GM12878 (cell line): Measurements from ENCODE around the gene JAG1. TPM values are rescaled to one million over a fixed set of nuclear protein-coding genes. Genes with fewer than 3 reads are reported as not detected.

Experiments used
- ATAC-seq: fragments of 200-7000 bp; cut with Tn5 transposase; 3 replicates; pipeline ENCODE4 v1.9.1; 2020; ENCODE audit warnings: mild to moderate bottlenecking, moderate library complexity
- BruUV-seq: library from RNA; stranded (reverse); fragments of 400-500 nt; replicated peaks from 2 replicates; lab custom pipeline; 2021; lab: Mats Ljungman, UMichigan
- CTCF ChIA-PET: fragments of 300-600 bp; sonication (Branson Sonifier 250); formaldehyde crosslinking; extraction: SDS; loops from one replicate; lab custom pipeline; 2021; ENCODE audit warnings: inconsistent platforms; lab: Yijun Ruan, JAX
- POLR2A ChIA-PET: fragments of 350-600 bp; formaldehyde crosslinking; extraction: SDS; loops from one replicate; lab custom pipeline; 2021; ENCODE audit warnings: inconsistent platforms; lab: Charles Lee
- RAD21 ChIA-PET: fragments of 300-600 bp; sonication (Branson Sonifier 250); formaldehyde crosslinking; loops from one replicate; lab custom pipeline; 2023; ENCODE audit warnings: antibody characterized with exemption; ENCODE audit not compliant: unreplicated experiment; lab: Charles Lee
- SMC1A ChIA-PET: fragments of 300-600 bp; sonication (Branson Sonifier 250); formaldehyde crosslinking; loops from one replicate; lab custom pipeline; 2023; ENCODE audit not compliant: unreplicated experiment, uncharacterized antibody; lab: Charles Lee
- DNase-seq: peaks from one replicate; pipeline ENCODE4 v3.0.0-alpha.2; 2011; ENCODE audit warnings: low read depth, low spot score
- FAIRE-seq: peaks from 3 replicates; lab custom pipeline; 2011; peaks lifted over from hg19 to GRCh38; lab: Jason Lieb, UNC
- H2AFZ ChIP-seq: 2 replicates; pipeline ENCODE4 v1.6.0; 2011; ENCODE audit warnings: low read depth, low read length, control low read depth; ENCODE audit not compliant: control insufficient read depth
- H3K27ac ChIP-seq: 2 replicates; pipeline ENCODE4 v1.5.1; 2011; ENCODE audit warnings: control low read depth; ENCODE audit not compliant: control insufficient read depth, insufficient read depth
- H3K27me3 ChIP-seq, 2 experiments: replicated peaks in 1 of 2; 2 replicates each; pipeline versions ENCODE4 v1.6.0 to v1.6.1; 2011; ENCODE audit warnings: low read length in 1 of 2; ENCODE audit not compliant: control insufficient read depth in 2 of 2, insufficient read depth in 2 of 2
- H3K36me3 ChIP-seq, 2 experiments: 2 replicates each; pipeline ENCODE4 v1.5.1; 2011; ENCODE audit warnings: low read length in 1 of 2; ENCODE audit not compliant: control insufficient read depth in 2 of 2, insufficient read depth in 2 of 2
- H3K4me1 ChIP-seq: 2 replicates; pipeline ENCODE4 v1.6.1; 2011; ENCODE audit warnings: mild to moderate bottlenecking, low read length, moderate library complexity, mixed read lengths; ENCODE audit not compliant: control insufficient read depth, insufficient read depth
- H3K4me2 ChIP-seq: 2 replicates; pipeline ENCODE4 v1.6.0; 2011; ENCODE audit warnings: control low read depth; ENCODE audit not compliant: control insufficient read depth, insufficient read depth
- H3K4me3 ChIP-seq: fragments of 200-600 bp; sonication (generic); 2 replicates; pipeline ENCODE4 v1.5.1; 2016
- H3K79me2 ChIP-seq: 2 replicates; pipeline ENCODE4 v1.6.0; 2011; ENCODE audit warnings: low read length; ENCODE audit not compliant: control insufficient read depth, insufficient read depth
- H3K9ac ChIP-seq: 2 replicates; pipeline ENCODE4 v1.8.0; 2011; ENCODE audit warnings: low read length, control low read depth, mixed read lengths; ENCODE audit not compliant: control insufficient read depth, insufficient read depth
- H3K9me3 ChIP-seq: replicated peaks from 3 replicates; pipeline ENCODE4 v1.5.1; 2011; ENCODE audit warnings: mild to moderate bottlenecking, low read length; ENCODE audit not compliant: control insufficient read depth, insufficient read depth
- H4K20me1 ChIP-seq: 2 replicates; pipeline ENCODE4 v1.6.0; 2011; ENCODE audit not compliant: control insufficient read depth, insufficient read depth
- CBX3 ChIP-seq: fragments of 200-600 bp; sonication (generic); IDR thresholded peaks from 2 replicates; pipeline ENCODE4 v1.6.1; 2016; ENCODE audit warnings: low read depth, borderline replicate concordance
- EGR1 ChIP-seq, 2 experiments: IDR thresholded peaks; 1 replicate in 1 of 2; 2 replicates in 1 of 2; pipeline ENCODE4 v1.6.1; 2011 to 2012; ENCODE audit warnings: low read depth in 2 of 2, low read length in 2 of 2, borderline replicate concordance in 1 of 2, mild to moderate bottlenecking in 1 of 2, moderate library complexity in 1 of 2
- ESRRA ChIP-seq: IDR thresholded peaks from 2 replicates; pipeline ENCODE4 v1.6.1; 2012; ENCODE audit warnings: mild to moderate bottlenecking, low read length, improper control_type of control experiment
- ETV6 ChIP-seq, 2 experiments: fragments of 450-650 bp in 1 of 2; IDR thresholded peaks in 1 of 2; conservative IDR thresholded peaks in 1 of 2; 2 replicates each; pipeline ENCODE4 v1.6.1; 2014; ENCODE audit warnings: antibody characterized with exemption in 1 of 2, borderline replicate concordance in 1 of 2, low read depth in 1 of 2, mild to moderate bottlenecking in 1 of 2, moderate library complexity in 1 of 2
- MTA3 ChIP-seq: IDR thresholded peaks from 2 replicates; pipeline ENCODE4 v1.6.1; 2012; ENCODE audit warnings: low read length, inconsistent platforms, borderline replicate concordance
- NR2F1 ChIP-seq: fragments of 450-650 bp; conservative IDR thresholded peaks from 2 replicates; pipeline ENCODE4 v1.6.1; 2017; ENCODE audit warnings: mild to moderate bottlenecking
- RUNX3 ChIP-seq: IDR thresholded peaks from 2 replicates; pipeline ENCODE4 v1.6.1; 2012; ENCODE audit warnings: low read length, inconsistent platforms
- SMAD5 ChIP-seq: IDR thresholded peaks from 2 replicates; pipeline ENCODE4 v1.6.1; 2016; ENCODE audit warnings: antibody characterized with exemption, low read depth
- SMC3 ChIP-seq: IDR thresholded peaks from 2 replicates; pipeline ENCODE4 v1.6.1; 2011; ENCODE audit warnings: low read length, improper control_type of control experiment, borderline replicate concordance
- SREBF1 ChIP-seq: IDR thresholded peaks from 2 replicates; pipeline ENCODE4 v1.6.1; 2012; ENCODE audit warnings: mild to moderate bottlenecking, low read length
- TCF12 ChIP-seq: IDR thresholded peaks from 2 replicates; pipeline ENCODE4 v1.6.1; 2011; ENCODE audit warnings: low read depth, mild to moderate bottlenecking, low read length
- TCF3 ChIP-seq: IDR thresholded peaks from 2 replicates; pipeline ENCODE4 v1.6.1; 2012; ENCODE audit warnings: low read depth, mild to moderate bottlenecking, low read length, borderline replicate concordance; ENCODE audit not compliant: insufficient read depth
- YY1 ChIP-seq: IDR thresholded peaks from 2 replicates; pipeline ENCODE4 v1.6.1; 2011; ENCODE audit warnings: low read depth, mild to moderate bottlenecking, low read length
- WGBS: methylation state at CpG from one replicate; pipeline ENCODE4 v1.1.6; 2016; ENCODE audit warnings: low lambda C conversion rate; ENCODE audit not compliant: insufficient replicate concordance, insufficient coverage; ENCODE audit errors: missing lambda C conversion rate; 5-methylcytosine and 5-hydroxymethylcytosine counted together
- in situ Hi-C: fragments of 300-500 bp; cut with MboI; formaldehyde crosslinking; loops from 9 replicates; pipeline ENCODE4 v1.14.3; 2018; ENCODE audit warnings: mixed read lengths
- intact Hi-C: fragments of 100-400 bp; cut with micrococcal nuclease; formaldehyde crosslinking; loops from one replicate; pipeline ENCODE4 v1.14.2; 2022; ENCODE audit not compliant: unreplicated experiment
- polyA plus RNA-seq, 11 experiments: library from polyadenylated mRNA; depleted of rRNA in 4 of 11; unstranded in 6 of 11; stranded (reverse) in 5 of 11; fragments of >200 nt; fragmentation: Nextera tagmentation in 4 of 11; fragmentation: Illumina TruSeq in 1 of 11; extraction: Ambion mirVana in 4 of 11; extraction: Trizol in 1 of 11; gene quantifications; 1 replicate in 1 of 11; 2 replicates in 10 of 11; pipeline versions ENCODE4 v1.2.1 to v1.2.3, GENCODE V29; 2011 to 2016; ENCODE audit warnings: inconsistent platforms in 2 of 11, missing spikeins in 2 of 11, low read depth in 1 of 11
- total RNA-seq, 4 experiments: library from RNA; depleted of rRNA in 3 of 4; stranded (reverse); fragments of >200 nt in 3 of 4; fragmentation: Illumina TruSeq in 1 of 4; extraction: Trizol in 1 of 4; gene quantifications; 2 replicates each; pipeline versions ENCODE4 v1.2.1 to v1.2.3, GENCODE V29; 2013 to 2021
- TF ChIP-seq, protein P1 (sequence below): IDR thresholded peaks from 2 replicates; pipeline ENCODE4 v1.6.1; 2012; ENCODE audit warnings: low read depth, low read length, improper control_type of control experiment
- TF ChIP-seq, protein P2 (sequence below), 3 experiments: IDR thresholded peaks in 2 of 3; conservative IDR thresholded peaks in 1 of 3; 2 replicates each; pipeline ENCODE4 v1.5.1; 2011; ENCODE audit warnings: low read depth in 3 of 3, low read length in 3 of 3, mild to moderate bottlenecking in 3 of 3, control low read depth in 2 of 3, moderate library complexity in 2 of 3, inconsistent platforms in 1 of 3, mixed read lengths in 1 of 3; ENCODE audit not compliant: control insufficient read depth in 2 of 3, insufficient read depth in 1 of 3; ENCODE audit errors: extremely low read depth in 1 of 3
- TF ChIP-seq, protein P3 (sequence below): IDR thresholded peaks from 2 replicates; pipeline ENCODE4 v1.6.1; 2011; ENCODE audit warnings: low read depth, mild to moderate bottlenecking, low read length, moderate library complexity, borderline replicate concordance; ENCODE audit errors: extremely low read depth
- TF ChIP-seq, protein P4 (sequence below): fragments of 450-650 bp; formaldehyde crosslinking; IDR thresholded peaks from 2 replicates; pipeline ENCODE4 v1.5.0; 2022; ENCODE audit warnings: mild to moderate bottlenecking, missing genetic modification characterization
- TF ChIP-seq, protein P5 (sequence below): IDR thresholded peaks from 2 replicates; pipeline ENCODE4 v1.6.1; 2012; ENCODE audit warnings: low read depth, low read length, improper control_type of control experiment

Gene JAG1
- total and polyA plus RNA-seq, 10 of the 15 experiments (the other 5 are each of a cell fraction or from before 2014, with no cell fraction given) = 0.66 to 6.9 (median 1.8) TPM

DNA sequence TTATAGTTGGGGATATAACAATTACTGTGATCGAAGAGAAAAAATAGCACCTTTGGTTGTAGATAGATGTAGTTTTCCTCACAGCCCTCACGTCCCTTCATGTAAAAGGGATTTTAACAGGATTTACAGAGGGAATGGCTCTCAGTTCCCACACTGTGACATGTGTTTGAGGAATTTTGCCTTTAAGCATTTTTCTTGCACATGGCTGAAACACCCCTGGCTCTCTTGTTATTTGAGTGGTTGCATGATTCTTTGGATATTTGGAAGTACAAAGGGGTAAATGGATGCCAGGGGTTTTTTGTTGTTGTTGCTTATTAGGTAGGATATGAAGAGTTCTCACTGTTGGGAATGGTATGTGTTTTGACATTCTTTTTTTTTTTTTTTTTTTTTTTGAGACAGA is 48.2 kb downstream of the JAG1 start:
- Histone ChIP-seq H3K27ac (no peak overlapping the region), H3K4me1 (no peaks in the 10 kb centered on the region; the same call in 1 of the 2 replicates), H3K9ac (no peak overlapping the region), H3K4me3 (no peak overlapping the region), H3K4me2 (no peak overlapping the region), H3K79me2 (no peaks in the 10 kb centered on the region), H2AFZ (no peak overlapping the region), H3K27me3 (no peaks in the 10 kb centered on the region), H3K9me3 (no peaks in the 10 kb centered on the region), H3K36me3 (peaks cover 0 to 3% of the 10 kb centered on the region in 2 experiments; a peak in 1 of 4 replicates), H4K20me1 (no peaks in the 10 kb centered on the region)
- ChIA-PET CTCF (no interaction called here), SMC1A (no interaction called here), RAD21 (no interaction called here), POLR2A (interaction anchor here (0.6 kb wide), 1 partner anchor 257 kb away, joined by 4 read pairs; no protein-coding TSS in a partner anchor)
- DNase-seq (no peak), FAIRE-seq (no peak), ATAC-seq (no peak)
- 94% methylated on average over 2 of the region's 2 CpGs for WGBS
- intact Hi-C loops (no loop called here), in situ Hi-C loops (no loop called here)
- BruUV-seq = no TSS peak
- TF ChIP-seq RUNX3 (no peak), TCF12 (no peak), MTA3 (no peak), ESRRA (no peak), YY1 (no peak), SREBF1 (no peak), NR2F1 (no peak), ETV6 (conservative IDR thresholded peaks at IDR 0.05 in 1 of 2, IDR thresholded peaks at IDR 0.05 in 1 of 2; ENCODE audit: borderline replicate concordance in 1 of 2, low read depth in 1 of 2) (no peak), SMAD5 (no peak), EGR1 (IDR thresholded peaks at IDR 0.05; ENCODE audit: borderline replicate concordance in 1 of 2, low read depth in 2 of 2, low read length in 2 of 2) (no peak), CBX3 (no peak), TCF3 (no peak), SMC3 (no peak)
- TF ChIP-seq, protein P1, sequence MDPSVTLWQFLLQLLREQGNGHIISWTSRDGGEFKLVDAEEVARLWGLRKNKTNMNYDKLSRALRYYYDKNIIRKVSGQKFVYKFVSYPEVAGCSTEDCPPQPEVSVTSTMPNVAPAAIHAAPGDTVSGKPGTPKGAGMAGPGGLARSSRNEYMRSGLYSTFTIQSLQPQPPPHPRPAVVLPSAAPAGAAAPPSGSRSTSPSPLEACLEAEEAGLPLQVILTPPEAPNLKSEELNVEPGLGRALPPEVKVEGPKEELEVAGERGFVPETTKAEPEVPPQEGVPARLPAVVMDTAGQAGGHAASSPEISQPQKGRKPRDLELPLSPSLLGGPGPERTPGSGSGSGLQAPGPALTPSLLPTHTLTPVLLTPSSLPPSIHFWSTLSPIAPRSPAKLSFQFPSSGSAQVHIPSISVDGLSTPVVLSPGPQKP = no peak
- TF ChIP-seq, protein P2, sequence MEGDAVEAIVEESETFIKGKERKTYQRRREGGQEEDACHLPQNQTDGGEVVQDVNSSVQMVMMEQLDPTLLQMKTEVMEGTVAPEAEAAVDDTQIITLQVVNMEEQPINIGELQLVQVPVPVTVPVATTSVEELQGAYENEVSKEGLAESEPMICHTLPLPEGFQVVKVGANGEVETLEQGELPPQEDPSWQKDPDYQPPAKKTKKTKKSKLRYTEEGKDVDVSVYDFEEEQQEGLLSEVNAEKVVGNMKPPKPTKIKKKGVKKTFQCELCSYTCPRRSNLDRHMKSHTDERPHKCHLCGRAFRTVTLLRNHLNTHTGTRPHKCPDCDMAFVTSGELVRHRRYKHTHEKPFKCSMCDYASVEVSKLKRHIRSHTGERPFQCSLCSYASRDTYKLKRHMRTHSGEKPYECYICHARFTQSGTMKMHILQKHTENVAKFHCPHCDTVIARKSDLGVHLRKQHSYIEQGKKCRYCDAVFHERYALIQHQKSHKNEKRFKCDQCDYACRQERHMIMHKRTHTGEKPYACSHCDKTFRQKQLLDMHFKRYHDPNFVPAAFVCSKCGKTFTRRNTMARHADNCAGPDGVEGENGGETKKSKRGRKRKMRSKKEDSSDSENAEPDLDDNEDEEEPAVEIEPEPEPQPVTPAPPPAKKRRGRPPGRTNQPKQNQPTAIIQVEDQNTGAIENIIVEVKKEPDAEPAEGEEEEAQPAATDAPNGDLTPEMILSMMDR (IDR thresholded peaks at IDR 0.05 in 2 of 3, conservative IDR thresholded peaks at IDR 0.05 in 1 of 3; ENCODE audit: control insufficient read depth in 2 of 3, extremely low read depth in 1 of 3, insufficient read depth in 1 of 3, low read depth in 3 of 3, low read length in 3 of 3) = no peak
- TF ChIP-seq, protein P3, sequence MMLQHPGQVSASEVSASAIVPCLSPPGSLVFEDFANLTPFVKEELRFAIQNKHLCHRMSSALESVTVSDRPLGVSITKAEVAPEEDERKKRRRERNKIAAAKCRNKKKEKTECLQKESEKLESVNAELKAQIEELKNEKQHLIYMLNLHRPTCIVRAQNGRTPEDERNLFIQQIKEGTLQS = no peak
- TF ChIP-seq, protein P4, sequence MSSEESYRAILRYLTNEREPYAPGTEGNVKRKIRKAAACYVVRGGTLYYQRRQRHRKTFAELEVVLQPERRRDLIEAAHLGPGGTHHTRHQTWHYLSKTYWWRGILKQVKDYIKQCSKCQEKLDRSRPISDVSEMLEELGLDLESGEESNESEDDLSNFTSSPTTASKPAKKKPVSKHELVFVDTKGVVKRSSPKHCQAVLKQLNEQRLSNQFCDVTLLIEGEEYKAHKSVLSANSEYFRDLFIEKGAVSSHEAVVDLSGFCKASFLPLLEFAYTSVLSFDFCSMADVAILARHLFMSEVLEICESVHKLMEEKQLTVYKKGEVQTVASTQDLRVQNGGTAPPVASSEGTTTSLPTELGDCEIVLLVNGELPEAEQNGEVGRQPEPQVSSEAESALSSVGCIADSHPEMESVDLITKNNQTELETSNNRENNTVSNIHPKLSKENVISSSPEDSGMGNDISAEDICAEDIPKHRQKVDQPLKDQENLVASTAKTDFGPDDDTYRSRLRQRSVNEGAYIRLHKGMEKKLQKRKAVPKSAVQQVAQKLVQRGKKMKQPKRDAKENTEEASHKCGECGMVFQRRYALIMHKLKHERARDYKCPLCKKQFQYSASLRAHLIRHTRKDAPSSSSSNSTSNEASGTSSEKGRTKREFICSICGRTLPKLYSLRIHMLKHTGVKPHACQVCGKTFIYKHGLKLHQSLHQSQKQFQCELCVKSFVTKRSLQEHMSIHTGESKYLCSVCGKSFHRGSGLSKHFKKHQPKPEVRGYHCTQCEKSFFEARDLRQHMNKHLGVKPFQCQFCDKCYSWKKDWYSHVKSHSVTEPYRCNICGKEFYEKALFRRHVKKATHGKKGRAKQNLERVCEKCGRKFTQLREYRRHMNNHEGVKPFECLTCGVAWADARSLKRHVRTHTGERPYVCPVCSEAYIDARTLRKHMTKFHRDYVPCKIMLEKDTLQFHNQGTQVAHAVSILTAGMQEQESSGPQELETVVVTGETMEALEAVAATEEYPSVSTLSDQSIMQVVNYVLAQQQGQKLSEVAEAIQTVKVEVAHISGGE (CRISPR knock-in tag) = no peak
- TF ChIP-seq, protein P5, sequence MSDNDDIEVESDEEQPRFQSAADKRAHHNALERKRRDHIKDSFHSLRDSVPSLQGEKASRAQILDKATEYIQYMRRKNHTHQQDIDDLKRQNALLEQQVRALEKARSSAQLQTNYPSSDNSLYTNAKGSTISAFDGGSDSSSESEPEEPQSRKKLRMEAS = no peak
